DMS 273 (cell line): ENCODE data around the gene DHODH.

Source experiments
- DNase-seq: peaks from one replicate; lab custom pipeline; 2025; ENCODE audit not compliant: unreplicated experiment; lab: John Stamatoyannopoulos, UW

Gene DHODH

GRCh38 chr16:72013389-72013788, 4.8 kb downstream of the DHODH start:
- peak; percentile 13 for DNase-seq

GRCh38 chr16:72013888-72014581, 5.5 kb downstream of the DHODH start:
- no peak for DNase-seq

- no peak for DNase-seq
Measured at GRCh38 chr16:72014675-72015074, 6.1 kb downstream of the DHODH start.

- DNase-seq, result no peak
Measured at GRCh38 chr16:72015124-72015523, 6.6 kb downstream of the DHODH start.

DNA sequence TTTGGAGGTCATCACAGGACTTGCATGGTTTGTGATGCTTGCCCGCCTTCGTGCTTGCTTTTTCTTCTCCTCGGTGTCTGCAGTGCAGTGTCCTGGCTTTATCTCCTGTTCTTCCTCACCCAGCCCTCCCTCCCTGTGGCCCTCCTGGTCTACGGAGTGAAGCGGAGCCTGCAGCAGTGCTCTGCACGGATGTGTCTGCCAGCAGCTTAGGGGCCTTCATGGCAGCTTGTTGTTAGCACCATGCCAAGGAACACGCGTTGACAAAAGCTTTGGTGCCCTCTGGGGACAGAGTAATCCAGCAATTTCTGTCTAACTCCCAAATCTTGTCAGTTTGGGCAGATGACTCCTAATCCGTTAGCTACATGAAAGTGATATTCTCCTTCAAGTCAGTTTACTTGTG, 9.9 kb downstream of the DHODH start:
- DNase-seq, result no peak

DNA sequence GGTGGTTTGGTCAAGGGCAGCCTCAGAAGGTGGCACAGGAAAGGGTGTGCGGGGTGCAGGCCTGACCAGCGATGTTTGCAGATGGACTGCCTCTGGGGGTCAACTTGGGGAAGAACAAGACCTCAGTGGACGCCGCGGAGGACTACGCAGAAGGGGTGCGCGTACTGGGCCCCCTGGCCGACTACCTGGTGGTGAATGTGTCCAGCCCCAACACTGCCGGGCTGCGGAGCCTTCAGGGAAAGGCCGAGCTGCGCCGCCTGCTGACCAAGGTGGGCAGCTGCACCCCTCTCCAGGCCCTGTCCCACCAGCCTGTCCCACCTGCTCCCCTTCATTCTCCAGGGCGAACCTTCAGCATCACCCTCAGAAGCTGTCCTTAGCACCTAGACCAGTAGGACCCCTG, 12.5 kb downstream of the DHODH start:
- DNase-seq, result no peak

GRCh38 chr16:72022127-72022526, 13.6 kb downstream of the DHODH start:
- DNase-seq, result no peak

GRCh38 chr16:72023962-72024361, 15.4 kb downstream of the DHODH start:
- DNase-seq, result no peak

DNA sequence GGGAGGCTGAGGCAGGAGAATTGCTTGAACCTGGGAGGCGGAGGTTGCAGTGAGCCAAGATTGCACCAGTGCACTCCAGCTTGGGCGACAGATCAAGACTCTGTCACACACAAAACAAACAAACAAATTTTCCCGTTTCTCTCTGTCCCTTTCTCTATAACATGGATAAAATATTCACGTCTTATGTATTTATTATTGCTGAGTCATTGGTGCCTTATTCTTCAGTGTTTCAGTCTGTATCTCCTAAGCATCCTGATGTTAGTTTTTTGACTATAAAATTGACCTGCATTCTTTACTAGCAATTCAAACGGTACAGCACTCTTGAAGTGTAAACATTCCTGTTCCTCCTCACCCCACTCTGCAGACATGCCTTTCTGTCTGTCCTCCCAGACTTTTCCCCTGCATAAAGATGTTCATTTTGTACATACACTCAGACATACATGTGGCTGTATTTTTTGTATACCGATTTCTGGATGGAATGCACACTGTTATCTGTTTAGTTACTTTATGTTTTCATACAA, 16.4 kb downstream of the DHODH start:
- no peak for DNase-seq

DNA sequence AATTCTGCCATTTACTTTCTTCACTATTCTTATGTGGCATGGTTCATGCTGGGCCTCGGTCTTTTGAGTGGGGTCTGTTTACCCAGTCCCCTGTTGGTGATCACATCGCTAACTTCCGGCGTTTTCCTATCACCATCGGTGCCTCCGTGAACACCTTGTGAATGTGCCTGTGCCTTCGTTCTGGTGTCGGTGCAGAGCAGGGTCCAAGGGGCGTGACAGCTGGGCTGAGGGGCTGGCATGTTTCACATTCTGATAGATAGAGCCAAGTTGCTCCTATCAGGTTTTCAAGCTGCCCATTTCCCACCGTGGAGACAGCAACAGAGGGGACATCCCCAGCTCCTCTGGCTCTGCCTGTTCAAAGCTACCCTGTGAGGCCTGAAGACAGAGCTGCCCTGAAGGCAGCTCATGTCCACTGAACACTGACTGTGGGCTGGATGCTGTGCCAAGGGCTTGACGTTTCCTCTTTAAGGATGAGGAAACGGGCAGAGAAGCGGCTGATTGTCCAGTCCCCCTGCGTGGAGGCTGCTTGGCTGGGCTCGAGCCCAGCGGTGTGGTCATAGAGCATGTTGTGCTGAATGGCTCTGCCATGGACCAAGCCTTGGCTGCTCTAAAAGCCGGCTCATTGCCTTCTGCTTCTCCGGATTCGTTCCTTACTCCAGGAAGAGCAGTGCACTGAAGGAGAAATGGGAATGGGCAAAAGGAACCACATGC, 17.0 kb downstream of the DHODH start:
- no peak for DNase-seq

- DNase-seq, result no peak
Measured at GRCh38 chr16:72027669-72028378, 19.3 kb downstream of the DHODH start.

DNA sequence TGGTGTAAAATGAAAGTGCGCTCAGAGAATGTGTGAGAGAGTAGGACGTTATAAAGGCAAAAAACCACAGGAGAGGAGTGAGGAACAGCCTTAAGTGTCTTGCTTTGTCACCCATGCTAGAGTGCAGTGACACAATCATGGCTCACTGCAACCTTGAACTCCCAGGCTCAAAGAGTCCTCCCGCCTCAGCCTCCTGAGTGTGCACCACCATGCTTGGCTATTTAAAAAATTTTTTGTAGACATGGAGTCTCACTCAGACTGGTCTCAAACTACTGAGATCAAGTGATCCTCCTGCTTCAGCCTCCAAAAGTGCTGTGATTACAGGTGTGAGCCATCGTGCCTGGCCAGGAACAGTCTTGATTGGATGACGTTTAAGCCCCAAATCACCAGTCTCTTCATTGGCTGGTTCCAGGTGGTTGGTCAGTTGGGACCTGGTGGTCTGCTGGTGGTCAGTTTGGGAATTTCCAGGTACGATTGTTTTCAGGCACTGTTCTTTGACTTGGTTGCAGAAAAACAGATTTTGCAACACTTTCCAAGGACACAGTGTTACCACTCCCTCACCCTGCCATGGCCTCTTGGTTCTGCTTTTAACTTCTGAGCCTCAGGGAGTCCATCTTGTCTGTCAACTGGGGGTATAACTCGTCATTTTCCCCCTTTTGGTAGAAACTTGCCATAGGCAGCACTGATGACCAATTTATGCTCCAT, 21.2 kb downstream of the DHODH start:
- DNase-seq, result no peak

DNA sequence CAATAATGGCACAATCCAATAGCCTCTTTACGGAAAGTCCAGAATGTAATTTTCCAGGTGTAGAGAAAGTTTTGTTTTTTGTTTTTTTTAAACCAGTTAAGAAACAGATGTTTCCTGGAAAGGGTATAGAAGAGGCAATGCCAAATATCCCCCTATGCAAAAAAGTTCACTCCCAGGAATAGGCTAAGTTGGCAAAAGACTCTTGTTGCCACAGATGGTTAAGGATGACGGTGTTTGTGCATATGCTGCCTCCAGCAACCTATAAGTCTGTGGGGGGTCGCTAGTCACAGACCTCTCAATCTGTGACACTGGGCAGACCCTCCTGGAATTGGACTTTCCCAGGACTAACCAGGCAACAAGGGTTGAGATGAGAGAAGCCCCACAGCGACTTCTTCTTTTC, 24.9 kb downstream of the DHODH start:
- DNase-seq, result peak; percentile 61

DNA sequence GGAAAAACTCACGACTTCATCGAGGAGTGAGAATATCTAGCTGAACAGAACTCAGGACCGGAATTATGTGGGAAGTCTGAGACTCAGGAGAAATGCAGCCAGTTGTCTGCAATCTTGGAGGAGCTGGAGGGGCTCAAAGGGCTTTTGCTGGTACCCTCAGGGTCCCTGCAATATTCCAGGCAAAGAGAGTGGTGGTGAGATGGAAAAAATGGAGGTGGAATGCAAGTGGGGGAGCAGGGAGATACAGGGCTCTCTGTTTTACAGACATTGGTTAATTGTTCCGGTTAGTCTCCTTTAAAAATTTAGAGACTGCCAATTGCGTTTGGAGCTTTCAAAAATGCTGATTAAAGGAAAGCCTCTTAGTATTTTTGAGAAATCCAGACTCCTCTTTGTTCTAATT, 27.6 kb downstream of the DHODH start:
- DNase-seq, result no peak

- peak; percentile 39 for DNase-seq
Measured at GRCh38 chr16:72042157-72042660, 33.7 kb downstream of the DHODH start.

GRCh38 chr16:72043058-72043457, 34.5 kb downstream of the DHODH start:
- no peak for DNase-seq

GRCh38 chr16:72043539-72043938, 35.0 kb downstream of the DHODH start:
- DNase-seq, result no peak

- no peak for DNase-seq
Measured at GRCh38 chr16:72044296-72044695, 35.8 kb downstream of the DHODH start.

GRCh38 chr16:72044825-72045359, 36.3 kb downstream of the DHODH start:
- DNase-seq, result no peak

DNA sequence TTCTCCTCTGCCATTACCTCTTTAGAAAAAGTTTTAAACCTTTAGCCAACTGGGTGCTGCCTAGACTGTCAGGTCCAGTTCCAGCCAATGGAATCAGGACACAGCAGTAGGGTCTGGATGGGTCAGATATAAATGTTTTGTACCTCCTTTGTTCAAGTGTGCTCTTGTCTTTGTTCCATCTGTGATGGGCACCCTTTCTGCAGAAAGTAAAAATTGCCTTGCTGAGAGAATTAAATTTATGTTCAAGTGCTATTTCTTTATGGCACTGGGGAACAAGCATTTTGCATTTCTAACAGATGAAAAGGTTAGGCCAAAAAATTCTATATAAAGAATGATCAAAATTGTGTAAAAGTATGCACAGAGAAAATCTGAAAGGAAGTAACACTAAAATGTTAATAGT, 40.6 kb downstream of the DHODH start:
- no peak for DNase-seq
